PFSK-1 (cell line): ENCODE measurements around the gene SOCS6.

Experiments
- FOXP2 ChIP-seq: optimal IDR thresholded peaks from 2 replicates; pipeline ENCODE3; 2011; ENCODE audit warnings: borderline replicate concordance, control low read depth, inconsistent platforms; ENCODE audit not compliant: insufficient read depth; ENCODE audit errors: extremely low read length, extremely low read depth
- POLR2AphosphoS5 ChIP-seq: IDR thresholded peaks from 2 replicates; pipeline ENCODE4 v1.6.1; 2012; ENCODE audit warnings: low read depth, mild to moderate bottlenecking, control low read depth, low read length, moderate library complexity
- REST ChIP-seq, 2 experiments: IDR thresholded peaks; 2 replicates each; pipeline versions ENCODE4 v1.6.1 to v1.8.0; 2011 to 2012; ENCODE audit warnings: low read depth in 2 of 2, low read length in 2 of 2, control low read depth in 1 of 2, inconsistent platforms in 1 of 2, mild to moderate bottlenecking in 1 of 2, moderate library complexity in 1 of 2; ENCODE audit not compliant: insufficient read depth in 1 of 2
- SIN3A ChIP-seq: IDR thresholded peaks from 2 replicates; pipeline ENCODE4 v1.6.1; 2012; ENCODE audit warnings: mild to moderate bottlenecking, low read length, moderate library complexity, borderline replicate concordance; ENCODE audit not compliant: insufficient read depth
- TAF1 ChIP-seq: IDR thresholded peaks from 2 replicates; pipeline ENCODE4 v1.6.1; 2012; ENCODE audit warnings: low read length, control low read depth, borderline replicate concordance; ENCODE audit not compliant: insufficient read depth

GRCh38 chr18:70273021-70273420, 15.8 kb upstream of the SOCS6 start:
- TF ChIP-seq POLR2AphosphoS5 (no peak), REST (IDR thresholded peaks at IDR 0.05; ENCODE audit: insufficient read depth in 1 of 2, low read depth in 2 of 2, low read length in 2 of 2) (no peak), TAF1 (no peak), SIN3A (no peak), FOXP2 (no peak)
